ENCODE measurements around the gene POLN.
A peak's percentile ranks its signal among the peaks of the same experiment; 100 is the strongest.
"Not testable (repeated sequence)": the region's sequence is repeated elsewhere in the genome, so short reads cannot be mapped to it uniquely, and the experiment has no call there.

Gene POLN

DNA sequence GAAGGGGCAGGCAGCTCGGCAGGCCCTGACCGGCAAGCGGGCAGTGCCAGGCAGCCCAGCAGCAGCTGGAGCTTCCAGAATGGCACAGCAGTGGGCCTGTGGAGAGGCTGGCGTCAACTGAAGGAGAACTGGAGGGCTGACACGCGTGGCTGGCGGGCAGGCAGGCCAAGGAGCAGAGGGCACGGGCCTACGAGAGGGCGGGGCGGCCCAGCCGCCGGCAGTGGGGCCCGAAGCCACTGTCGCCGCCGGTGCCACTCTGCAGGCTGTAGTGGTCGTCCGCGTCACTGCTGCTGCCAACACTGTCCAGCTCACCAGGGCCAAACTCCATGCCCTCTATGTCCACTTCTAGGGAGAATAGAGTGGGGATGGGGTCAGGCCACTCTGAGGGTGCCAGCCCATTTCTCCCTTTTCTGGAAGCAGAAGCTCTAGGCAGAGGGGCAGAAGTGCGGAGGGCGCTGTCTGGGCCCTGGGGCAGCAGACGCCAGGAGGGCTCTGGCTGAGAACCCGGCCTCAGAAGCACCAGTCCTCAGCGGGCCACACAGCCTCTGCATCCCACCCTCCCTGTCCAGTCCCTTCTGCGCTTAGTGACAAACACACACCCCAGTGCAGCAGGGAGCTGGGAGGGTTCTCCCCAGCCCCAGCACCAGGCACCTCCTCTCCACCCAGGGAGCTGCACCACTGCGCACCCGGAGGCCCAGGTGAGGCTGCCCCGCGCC, 8.6 kb upstream of the POLN start:
- no peak for DNase-seq

GRCh38 chr4:2249526-2250356, 7.8 kb upstream of the POLN start:
- no peak for DNase-seq

- DNase-seq, result no peak
Observed at GRCh38 chr4:2248821-2249261, 6.9 kb upstream of the POLN start.

DNA sequence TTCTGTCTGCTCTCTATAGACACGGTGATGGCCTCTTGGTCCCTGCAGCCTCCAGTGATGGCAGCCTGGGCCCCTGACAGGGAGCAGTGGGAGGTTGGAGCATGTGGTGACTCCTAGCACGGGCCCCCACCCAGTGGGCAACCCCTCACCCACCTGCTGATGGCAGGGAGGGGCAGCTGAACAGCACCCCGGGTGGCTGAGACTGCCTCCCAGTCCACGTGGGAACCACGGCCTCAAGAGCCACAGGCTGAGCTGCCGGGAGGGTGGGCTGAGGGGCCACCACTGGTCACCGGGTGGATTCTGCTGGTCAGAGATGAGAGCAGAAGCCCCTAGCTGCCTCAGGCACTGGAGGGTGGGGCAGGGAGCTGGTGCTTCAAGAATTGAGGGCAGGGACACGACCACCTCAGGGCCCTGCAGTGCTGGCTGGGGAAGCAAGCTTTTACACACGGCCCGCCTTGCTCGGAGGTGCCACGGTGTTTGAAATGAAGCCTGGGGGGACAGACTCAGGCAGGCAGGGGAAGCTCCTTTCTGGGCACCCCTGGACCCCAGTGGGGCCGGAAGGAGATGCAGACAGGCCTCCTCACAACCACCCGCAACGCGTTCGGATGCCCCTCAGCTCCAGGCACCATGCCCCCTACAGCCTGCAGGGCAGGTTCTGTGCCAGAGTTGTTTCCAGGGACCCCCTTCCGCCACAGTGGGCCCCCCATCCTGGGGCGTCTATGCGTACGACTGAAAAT, 6.3 kb upstream of the POLN start:
- no peak for DNase-seq

GRCh38 chr4:2247128-2248043, 5.5 kb upstream of the POLN start:
- no peak for DNase-seq

DNA sequence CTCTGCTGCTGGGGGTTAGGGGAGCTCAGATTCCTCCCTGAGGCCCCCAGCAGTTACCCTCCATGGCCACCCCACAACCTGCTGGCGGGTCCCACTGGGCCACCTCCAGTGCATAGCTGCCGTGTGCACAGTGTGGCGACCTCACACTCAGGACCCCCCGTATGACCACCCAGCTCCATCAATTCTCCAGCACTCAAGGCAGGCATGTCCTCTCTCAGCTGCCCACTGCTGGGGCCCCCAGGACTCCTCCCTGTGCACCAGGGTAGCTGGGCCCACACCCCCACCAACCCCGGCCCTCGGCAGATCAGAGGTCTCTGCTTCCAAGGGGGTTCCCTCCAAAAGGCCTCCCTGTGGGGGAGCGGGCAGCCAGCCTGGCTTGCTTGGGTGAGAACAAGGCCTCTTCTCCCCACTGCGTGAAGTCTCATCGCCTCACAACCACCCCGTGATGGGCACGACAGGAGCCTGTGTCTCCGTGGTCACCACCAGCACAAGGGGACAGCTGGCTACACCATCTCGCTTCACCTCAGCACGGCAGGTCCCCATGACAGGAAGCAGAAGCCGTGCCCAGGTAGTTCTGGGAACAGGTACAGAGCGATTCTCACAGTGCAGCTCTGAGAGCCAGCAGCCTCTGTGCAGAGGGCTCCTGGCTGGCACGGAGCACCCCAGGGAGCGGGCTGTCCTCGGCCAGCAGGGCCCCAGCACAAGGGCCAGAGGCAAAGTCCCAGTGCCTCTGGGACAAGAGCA, 4.6 kb upstream of the POLN start:
- no peak for DNase-seq

GRCh38 chr4:2245787-2246275, 3.9 kb upstream of the POLN start:
- DNase-seq, result no peak

DNA sequence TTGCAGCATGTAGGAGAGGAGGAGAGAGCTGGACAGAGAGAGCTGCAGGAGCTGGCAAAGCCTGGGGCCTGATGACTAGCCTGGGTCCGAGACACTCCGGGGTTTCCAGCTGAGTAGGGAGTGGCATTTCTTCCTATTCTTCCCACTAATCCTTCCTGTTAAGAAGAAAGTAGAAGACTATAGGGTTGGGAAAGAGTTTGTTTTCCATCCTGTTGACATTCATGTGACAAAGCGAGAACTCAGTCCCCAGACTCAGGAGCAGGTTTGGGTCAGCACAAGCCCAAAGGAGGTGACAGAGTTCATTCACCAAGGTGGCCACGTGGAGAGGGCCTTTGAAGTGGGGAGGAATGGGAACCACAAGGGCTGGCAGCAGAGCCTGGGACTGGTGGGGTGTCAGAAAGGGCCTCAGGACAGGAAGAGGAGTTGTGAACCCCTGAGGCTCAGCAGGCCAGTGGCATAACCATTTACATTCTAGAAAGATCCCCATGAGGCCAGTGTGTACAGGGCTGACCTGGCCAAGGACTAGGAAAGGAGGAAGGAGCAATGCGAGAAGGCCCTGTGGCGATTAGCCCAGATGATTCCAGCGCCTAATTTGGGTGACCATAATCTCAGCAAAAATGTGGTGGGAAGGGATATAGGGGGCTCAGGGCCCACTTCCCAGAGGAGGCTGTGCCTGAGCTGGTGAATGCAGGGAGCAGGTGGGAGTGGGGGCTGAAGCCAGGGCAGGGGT, 3.3 kb upstream of the POLN start:
- DNase-seq, result no peak

- DNase-seq, result no peak
Observed at GRCh38 chr4:2243681-2244380, 1.9 kb upstream of the POLN start.

GRCh38 chr4:2241003-2241402, 918 bp downstream of the POLN start:
- no peak for DNase-seq

GRCh38 chr4:2236944-2237666, 4.8 kb downstream of the POLN start:
- no peak for DNase-seq

DNA sequence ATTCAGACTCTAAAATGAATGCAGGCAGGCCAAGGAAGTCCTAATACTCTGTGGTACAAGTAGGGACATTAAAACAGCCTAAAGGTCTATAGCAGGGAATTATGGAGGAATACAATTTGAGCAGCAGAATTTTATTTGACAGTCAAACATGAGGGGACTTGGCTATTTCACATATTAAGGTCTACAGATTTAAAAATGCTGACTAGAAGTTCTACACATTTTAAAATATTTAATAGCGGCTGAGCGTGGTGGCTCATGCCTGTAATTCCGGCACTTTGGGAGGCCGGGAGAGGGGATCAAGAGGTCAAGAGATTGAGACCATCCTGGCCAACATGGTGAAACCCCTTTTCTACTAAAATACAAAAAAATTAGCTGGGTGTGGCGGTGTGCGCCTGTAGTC, 10.8 kb downstream of the POLN start:
- DNase-seq, result no peak

DNA sequence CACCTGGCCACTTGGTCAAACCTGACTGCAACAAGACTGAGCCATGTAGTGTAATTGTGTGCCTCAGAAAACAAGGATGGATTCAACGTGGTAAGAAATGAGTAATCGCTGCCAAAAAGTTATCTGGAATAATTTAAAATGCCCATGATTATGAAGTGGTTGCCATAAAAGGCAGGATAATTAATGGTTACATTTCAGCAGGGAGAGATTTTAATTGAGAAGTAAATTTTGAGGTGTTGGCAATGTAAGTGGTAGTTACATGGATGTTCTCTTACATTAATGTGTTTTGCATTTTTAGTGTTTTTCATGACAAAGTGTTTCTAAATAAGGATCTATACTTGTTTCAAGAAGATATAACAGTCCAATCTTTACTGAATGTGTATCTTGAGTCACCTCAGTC, 15.7 kb downstream of the POLN start:
- DNase-seq, result no peak

- DNase-seq, result no peak
Observed at GRCh38 chr4:2222838-2223237, 19.1 kb downstream of the POLN start.

GRCh38 chr4:2221378-2221777, 20.5 kb downstream of the POLN start:
- not testable (repeated sequence) for DNase-seq

GRCh38 chr4:2220016-2220630, 21.8 kb downstream of the POLN start:
- peak; percentile 78 for DNase-seq

- DNase-seq, result no peak
Observed at GRCh38 chr4:2219233-2219760, 22.6 kb downstream of the POLN start.

DNA sequence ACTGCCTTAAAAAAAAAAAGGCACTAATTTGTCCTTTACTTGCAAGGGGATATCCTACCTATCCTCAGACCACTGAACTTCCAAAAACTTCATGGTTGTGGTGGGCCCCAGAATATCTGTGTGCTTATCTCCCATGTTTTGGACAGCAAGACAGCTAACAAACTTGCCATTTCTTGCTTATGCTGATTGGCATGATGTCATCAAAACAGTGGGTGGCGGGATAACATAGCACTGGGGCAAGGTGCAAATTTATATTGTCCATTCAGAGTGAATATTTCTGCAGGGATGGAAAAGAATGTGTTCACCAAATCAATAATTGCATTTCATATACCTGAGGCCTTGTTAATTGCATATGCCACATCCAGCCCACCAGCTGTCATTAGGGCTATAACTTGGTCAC, 23.5 kb downstream of the POLN start:
- no peak for DNase-seq

DNA sequence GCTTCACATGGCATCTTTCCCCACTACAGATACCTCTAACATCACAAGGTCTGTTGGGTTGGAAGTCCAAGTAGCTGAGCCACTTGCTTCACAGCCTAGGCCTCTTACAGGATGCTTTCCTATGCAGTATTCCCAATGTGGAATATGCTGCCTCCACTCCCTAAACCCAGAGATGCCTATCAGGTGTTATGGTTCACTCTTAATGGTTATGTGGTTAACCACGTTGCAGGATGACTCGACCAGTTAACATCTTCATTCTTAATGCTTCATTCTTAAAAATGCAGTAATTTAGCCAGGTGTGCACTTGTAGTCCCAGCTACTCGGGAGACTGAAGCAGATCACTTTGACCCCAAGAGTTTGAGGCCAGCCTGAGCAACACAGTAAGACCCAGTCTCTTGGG, 24.2 kb downstream of the POLN start:
- DNase-seq, result no peak
